Epithelial cell of esophagus (primary cell): ENCODE data around the gene UBXN10.
"Not testable (repeated sequence)": the region's sequence is repeated elsewhere in the genome, so short reads cannot be mapped to it uniquely, and the experiment has no call there.

ENCODE experiments used
- DNase-seq: peaks from one replicate; pipeline ENCODE4 v3.0.0; 2010; ENCODE audit warnings: low read depth
- H3K4me3 ChIP-seq: 2 replicates; pipeline ENCODE4 v1.5.1; 2011; ENCODE audit warnings: mild to moderate bottlenecking, low read length, control low read depth
- TF ChIP-seq, protein P1 (sequence below): IDR thresholded peaks from 2 replicates; pipeline ENCODE4 v1.5.1; 2011; ENCODE audit warnings: low read depth, mild to moderate bottlenecking, low read length, control low read depth, inconsistent platforms; ENCODE audit not compliant: insufficient read depth; ENCODE audit errors: missing control alignments

UBXN10 gene

DNA sequence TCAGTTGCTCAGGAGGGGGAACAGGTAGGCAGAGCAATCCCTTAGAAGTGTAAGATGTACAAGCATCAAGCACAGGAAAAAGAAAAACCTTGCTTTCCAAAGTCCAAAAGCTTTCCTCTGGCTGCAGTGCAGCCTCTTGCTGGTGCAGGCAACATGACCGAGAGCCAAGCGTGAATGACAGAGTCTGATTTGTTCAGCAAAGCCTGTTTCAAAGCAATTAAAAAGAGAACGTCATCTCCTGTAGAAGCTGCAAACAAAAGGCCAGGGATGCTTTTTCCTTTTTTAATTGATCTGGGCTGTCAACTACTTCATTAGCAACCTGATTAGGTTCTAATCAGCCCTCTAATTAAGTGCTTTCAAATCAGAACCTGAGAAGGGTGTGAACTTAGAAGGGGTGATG, 38.6 kb downstream of the UBXN10 start:
- no peak for DNase-seq
- TF ChIP-seq, protein P1, sequence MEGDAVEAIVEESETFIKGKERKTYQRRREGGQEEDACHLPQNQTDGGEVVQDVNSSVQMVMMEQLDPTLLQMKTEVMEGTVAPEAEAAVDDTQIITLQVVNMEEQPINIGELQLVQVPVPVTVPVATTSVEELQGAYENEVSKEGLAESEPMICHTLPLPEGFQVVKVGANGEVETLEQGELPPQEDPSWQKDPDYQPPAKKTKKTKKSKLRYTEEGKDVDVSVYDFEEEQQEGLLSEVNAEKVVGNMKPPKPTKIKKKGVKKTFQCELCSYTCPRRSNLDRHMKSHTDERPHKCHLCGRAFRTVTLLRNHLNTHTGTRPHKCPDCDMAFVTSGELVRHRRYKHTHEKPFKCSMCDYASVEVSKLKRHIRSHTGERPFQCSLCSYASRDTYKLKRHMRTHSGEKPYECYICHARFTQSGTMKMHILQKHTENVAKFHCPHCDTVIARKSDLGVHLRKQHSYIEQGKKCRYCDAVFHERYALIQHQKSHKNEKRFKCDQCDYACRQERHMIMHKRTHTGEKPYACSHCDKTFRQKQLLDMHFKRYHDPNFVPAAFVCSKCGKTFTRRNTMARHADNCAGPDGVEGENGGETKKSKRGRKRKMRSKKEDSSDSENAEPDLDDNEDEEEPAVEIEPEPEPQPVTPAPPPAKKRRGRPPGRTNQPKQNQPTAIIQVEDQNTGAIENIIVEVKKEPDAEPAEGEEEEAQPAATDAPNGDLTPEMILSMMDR = no peak
- no peak overlapping the region for H3K4me3 ChIP-seq

- TF ChIP-seq, protein P1 = no peak
- no peak overlapping the region for H3K4me3 ChIP-seq
- DNase-seq = no peak
Observed at GRCh38 chr1:20227704-20228103, 41.8 kb downstream of the UBXN10 start.

- TF ChIP-seq, protein P1 = no peak
- DNase-seq = no peak
- H3K4me3 ChIP-seq = no peak overlapping the region
Observed at GRCh38 chr1:20228314-20228825, 42.5 kb downstream of the UBXN10 start.

GRCh38 chr1:20229171-20229570, 43.3 kb downstream of the UBXN10 start:
- DNase-seq = no peak
- TF ChIP-seq, protein P1 = no peak

GRCh38 chr1:20232564-20232963, 46.7 kb downstream of the UBXN10 start:
- DNase-seq = peak; percentile 42

More at GRCh38 chr1:20229171-20229570, 43.3 kb downstream of the UBXN10 start:
- H3K4me3 ChIP-seq = no peak overlapping the region

GRCh38 chr1:20233394-20233793, 47.5 kb downstream of the UBXN10 start:
- DNase-seq = peak; percentile 32
- TF ChIP-seq, protein P1 = peak; percentile 27
- no peak overlapping the region for H3K4me3 ChIP-seq

More at GRCh38 chr1:20232564-20232963, 46.7 kb downstream of the UBXN10 start:
- not testable (repeated sequence) for H3K4me3 ChIP-seq

GRCh38 chr1:20233866-20234265, 48.0 kb downstream of the UBXN10 start:
- DNase-seq = no peak
- TF ChIP-seq, protein P1 = no peak
- H3K4me3 ChIP-seq = no peak overlapping the region
